Right hindlimb (tissue), 1 donor: ENCODE measurements around the gene ANTXR1.

Experiments used
- DNase-seq: peaks from one replicate; pipeline ENCODE4 v3.0.0-alpha.2; 2018

ANTXR1 gene

DNA sequence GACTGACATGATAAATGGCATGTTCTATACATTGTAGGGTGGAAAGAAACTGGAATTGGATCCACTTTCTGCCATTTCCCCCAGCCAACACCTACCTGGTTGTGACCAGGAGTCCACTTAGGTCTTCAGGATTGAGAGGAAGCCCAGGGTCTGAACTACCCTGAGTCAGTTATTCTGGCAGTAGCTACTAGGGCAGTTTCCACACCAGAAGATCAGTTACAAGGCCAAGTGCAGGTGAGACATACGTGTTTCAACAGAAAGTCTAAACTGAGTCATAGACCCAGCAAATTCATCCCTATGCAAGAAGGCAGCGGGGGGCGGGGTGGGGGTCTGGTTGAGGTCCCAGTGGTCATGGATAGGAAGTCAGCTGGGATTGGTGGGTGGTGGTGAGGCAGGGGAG lies 21.9 kb downstream of the ANTXR1 start:
- DNase-seq, result no peak

DNA sequence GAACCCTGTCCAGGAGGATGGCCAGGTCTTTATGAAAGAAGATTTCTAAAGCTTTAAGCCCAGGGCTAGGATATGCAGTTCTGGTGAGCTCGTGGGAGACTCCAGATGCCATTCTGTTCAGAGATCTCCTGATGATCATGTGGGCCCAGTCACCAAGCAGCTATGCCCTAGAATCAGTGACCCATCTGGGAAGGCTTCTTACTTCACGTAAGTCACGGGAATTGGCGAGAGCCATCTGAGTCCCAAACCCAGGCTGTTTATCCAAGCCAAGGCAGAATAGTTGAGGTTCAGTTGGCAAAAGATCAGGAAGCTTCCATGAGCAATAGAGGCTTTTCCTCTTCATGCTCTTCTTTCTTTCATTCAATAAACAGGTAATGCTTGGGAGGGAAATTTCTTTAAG lies 23.9 kb downstream of the ANTXR1 start:
- DNase-seq, result no peak

DNA sequence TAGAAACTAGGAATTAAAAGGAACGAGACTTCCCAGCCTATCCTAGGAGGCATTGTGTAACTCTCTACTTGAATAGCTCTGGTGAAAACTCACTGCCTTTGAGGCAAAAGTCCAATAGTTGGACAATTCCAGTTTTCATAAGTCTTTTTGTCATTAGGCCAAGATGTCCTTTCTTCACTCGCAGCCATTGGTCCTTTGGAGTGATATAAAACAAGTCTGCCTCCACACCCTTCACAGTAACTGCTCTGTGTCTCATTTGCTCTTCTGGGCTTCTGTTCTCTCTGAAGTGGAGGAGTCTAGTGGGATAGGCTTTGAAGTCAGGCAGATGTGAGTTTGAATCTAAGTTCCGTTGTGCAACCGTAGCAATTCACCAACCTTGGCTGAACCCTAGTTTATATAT lies 28.2 kb downstream of the ANTXR1 start:
- no peak for DNase-seq

DNA sequence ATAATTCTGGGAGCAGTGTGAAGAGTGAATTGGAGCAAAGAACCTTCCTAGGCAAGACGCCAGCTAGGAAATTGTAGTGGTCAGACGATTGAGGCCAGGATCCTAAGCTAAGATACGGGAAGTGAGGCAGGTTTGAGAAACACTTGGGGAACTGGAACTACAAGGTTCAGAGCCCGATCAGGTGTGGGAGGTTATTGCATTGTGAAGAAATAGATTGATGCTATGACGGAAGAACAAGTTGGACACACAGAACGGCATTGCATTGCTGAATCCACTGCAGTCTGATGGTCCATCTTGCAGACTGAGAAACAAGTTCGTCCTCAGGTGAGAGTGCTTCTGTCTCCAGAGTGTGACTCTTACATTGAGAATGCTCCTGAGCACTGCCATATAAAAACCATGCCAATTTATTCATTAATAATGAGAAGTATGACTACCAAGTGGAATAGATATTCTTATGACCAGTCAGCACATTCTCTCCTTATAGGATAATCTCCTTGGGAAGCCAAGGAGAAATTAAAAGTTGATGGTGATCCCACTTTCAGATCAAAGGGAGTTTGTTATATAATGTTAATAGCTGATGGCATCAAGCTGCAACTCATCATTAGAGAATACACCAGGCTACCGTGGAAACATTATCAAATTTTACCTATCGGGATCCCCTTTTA lies 30.9 kb downstream of the ANTXR1 start:
- DNase-seq, result no peak

DNA sequence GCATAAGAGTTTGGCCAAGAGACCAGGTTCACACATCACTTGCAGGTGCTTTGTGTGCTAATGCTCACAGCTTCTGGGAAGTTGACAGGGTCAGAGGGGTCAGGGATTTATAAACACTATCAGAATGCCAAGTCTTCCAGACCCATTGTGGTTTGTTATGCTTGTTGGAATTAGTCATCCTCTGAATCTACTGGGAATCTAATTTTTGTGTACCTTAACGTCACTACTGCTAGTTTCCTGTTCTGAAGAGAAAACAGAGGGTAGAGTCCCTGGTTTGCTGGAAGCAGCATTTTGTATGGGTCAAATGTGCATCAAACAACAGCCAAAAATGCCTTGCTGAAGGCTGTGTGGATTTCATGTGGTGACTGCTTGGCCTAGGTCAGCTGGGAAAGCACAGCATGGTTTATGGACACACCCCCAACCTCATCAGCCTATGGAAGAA lies 33.3 kb downstream of the ANTXR1 start:
- DNase-seq, result no peak

DNA sequence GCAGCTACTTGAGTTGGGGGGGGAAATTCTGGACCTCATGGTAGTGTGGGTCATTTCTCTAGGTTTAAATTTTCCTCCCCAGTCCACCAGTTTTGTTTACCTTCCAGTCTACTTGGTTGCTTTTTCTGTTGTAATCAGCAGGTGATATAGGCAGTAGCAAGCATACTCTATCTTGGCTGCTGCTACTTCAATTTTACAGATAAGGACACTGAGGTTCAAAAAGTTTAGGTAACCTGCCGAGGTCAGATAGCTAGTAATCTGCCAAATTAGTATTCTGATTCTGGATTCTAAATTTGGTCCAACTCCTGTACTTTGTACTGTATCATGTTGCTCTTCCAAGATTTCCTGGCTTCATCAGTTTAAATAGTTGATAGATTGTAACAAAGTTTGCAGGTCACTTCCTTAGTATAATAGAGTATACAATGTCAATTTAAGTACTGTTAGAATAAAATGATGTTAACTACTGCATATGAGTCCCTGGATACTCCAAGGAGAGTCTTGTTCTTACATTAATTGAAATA lies 34.7 kb downstream of the ANTXR1 start:
- DNase-seq, result no peak

DNA sequence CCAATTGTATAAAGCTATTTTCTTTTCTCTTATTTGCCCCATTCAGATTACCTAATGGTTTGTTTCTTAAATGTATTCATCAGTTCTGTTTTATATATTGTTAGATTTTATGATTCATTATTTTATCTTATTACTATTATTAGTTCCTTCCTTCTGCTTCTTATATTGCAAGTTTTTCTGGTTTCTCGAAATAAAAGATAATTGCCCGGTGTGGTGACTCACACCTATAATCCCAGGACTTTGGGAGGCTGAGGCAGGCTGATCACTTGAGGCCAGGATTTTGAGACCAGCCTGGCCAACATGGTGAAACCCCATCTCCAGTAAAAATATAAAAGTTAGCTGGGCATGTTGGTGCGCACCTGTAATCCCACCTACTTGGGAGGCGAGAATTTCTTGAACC lies 37.8 kb downstream of the ANTXR1 start:
- no peak for DNase-seq

DNA sequence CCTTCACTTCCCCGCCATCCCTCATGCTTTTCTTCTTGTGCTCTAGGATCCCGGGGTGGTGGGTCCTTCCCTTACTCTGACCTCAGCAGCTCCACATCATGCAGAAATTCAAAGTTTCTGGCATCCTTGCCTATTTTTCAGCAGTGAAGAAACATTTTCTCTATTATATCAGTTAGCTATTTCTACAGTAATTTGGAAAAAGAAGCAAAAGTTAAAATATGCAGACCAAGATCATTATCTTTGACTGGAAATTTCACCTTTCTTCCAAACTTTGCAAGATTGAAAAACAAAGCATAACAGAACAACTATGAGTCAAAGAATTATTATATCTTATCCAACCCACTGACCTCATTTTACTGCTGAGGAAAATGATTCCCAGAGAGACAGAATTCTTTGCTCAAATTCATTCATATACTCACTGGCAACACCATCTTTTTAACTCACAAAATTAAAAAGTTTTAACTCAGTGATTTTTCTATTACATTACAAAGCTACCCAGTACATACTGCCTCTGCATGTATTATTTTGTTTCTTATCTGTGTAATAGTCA lies 40.5 kb downstream of the ANTXR1 start:
- no peak for DNase-seq

DNA sequence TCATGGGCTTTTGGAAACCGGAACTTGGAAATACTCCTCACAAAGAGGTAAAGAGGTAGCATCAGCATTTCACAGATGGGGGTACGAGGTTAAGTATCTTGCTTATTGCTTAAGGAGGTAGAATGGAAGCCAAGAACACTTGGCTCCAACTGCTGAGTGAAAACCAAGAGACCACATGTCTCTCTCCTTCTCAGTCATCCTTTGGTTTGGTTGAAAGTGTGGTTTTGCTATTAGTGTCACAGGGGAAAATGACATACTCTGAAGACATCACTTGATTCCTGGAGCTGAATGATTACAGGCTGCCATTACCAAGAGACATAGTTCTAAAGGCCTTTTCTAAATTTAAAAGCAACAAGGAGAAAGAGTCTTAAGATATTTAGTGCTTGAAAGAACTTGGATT lies 41.5 kb downstream of the ANTXR1 start:
- DNase-seq, result no peak

DNA sequence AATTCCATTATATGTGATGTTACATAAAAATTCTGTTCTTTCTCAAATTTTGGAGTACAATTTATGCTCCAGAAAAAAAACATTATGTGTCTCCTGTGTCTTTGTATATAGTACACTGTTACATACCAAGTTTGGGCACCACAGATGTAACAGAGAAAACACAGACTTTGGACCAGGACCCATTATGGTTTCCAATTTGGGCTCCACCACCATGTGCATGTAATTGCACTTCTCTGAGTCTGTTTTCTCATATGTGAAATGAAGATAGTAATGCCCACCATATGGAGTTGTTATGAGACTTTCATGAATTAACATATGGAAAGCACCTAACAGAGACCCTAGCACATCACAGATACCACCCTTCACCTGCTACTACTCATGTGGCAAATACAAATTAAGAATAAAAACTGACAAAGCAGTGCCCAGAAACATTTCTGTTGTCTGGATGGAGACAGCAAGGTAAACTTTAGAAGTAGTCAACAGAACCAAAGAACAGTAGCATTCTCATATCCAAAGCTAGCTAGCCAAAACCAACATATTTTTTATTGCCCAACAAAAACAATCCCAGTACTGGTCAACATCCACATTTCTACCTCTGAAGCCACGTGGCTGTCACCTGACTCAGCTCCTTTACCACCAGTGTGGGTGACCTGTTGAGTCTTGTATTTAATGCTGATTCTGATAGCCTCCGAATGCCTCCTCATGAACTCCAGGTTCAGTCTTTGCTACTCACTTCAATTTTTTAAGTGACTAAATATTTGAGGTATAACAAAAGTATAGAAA lies 42.9 kb downstream of the ANTXR1 start:
- no peak for DNase-seq

DNA sequence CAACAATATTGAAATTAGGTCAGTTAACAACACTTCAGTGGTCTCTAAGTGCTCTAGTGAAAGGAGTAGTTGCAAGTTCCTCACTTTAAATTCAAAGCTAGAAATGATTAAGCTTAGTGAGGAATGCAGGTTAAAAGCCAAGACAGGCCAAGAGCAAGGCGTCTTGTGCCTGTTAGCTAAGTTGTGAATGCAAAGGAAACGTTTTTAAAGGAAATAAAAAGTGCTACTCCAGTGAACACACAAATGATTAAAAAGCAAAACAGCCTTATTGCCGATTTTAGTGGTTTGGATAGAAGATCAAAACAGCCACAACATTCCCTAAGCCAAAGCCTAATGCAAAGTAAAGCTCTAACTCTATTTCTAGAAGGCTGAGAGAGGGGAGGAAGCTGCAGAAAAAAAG lies 44.7 kb downstream of the ANTXR1 start:
- no peak for DNase-seq

DNA sequence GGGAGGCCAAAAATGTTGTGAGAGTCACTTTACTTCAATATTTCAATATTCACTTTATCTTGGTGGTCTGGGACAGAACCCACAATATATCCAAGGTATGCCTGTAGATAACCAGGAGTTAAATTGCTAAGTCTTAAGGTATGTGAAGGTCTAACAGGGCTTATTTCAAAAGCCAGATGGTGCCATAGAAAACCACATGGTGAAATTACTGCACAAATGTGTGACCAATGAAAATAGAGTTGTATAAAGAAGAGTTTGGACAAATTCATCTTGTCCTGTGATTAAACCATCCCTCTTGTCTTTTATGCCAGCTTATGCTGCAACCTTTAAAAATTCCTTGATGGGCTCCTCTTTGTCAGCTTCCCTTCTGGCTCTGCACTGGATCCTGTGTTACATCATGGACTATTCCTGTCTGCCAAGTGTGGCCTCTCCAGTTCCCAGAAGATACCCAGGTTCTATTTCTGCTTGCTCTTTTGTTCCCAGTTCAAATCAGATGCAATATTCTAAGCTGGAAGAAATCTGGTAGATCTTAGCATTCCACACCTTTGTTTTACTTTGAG lies 46.8 kb downstream of the ANTXR1 start:
- DNase-seq, result no peak

DNA sequence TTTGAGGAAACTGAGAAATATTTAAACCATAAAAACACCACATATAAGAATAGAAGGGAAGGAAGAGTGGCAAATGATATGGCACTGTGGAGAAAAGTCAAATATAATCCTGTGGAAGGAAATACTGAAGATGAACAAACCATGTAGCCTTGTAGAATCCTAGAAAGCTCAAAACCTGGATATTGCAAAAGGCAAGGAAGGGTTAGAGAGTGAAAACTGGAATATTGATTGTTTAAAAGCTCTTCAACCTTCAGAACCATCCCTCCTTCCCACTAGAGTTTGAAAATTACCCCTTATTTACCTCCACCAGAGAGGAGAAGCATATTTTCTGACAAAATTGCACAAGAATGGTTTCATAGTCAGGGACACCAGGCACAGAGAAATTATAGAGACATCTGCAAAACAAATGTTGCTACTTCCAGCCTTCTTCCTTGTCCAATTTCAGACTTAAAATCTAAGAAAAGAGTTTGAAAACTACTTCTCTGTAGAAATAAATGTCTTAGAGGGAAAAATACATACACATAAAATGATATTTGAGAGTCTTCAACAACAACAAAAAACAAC lies 48.0 kb downstream of the ANTXR1 start:
- DNase-seq, result no peak

DNA sequence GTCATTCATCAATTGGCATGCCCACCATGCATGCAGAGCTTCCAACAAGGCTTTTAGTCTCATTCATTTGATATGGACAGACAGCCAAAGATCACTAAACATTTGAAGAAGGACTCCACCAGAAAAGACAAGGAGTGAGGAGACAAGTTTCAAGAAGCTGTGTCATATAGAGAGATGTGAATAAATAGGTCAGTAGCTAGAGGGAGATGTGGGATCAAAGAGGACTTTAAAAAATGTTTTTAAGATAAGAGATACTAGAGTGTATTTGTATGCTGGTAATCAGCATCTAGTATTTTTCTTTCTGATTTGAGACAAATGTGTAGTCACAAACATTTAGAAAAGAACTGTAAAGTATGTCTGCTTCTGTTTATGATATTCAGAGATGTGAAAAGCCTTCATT lies 48.5 kb downstream of the ANTXR1 start:
- DNase-seq, result no peak

DNA sequence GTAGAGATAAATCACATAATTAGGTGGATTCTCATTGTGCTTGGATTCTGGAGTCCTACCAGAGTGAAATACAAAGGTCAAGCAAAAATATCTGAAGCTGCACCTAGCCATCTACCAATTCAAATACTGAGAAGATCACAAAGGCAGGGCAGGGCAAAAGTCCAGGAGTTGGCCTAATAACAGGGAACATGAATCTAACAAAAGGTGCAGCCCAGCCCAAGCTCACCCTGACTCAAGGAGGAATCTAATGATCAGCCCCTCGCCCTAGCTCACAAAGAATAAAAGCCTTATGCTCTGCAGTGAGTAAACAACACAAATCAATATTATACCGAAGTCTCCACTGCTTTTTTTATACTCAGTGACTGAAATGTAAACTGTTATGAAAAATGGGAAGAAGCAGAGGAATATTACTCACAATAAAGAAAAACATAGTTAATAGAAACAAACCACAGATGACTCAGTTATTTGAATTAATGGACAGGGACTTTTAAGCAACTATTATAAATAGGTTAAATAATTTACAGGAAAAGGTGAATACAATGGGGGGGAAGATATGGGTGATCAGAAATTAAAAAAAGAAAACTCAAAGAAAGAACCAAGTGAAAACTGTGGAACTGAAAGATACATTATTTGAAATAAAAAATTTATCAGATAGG lies 49.5 kb downstream of the ANTXR1 start:
- DNase-seq, result no peak

DNA sequence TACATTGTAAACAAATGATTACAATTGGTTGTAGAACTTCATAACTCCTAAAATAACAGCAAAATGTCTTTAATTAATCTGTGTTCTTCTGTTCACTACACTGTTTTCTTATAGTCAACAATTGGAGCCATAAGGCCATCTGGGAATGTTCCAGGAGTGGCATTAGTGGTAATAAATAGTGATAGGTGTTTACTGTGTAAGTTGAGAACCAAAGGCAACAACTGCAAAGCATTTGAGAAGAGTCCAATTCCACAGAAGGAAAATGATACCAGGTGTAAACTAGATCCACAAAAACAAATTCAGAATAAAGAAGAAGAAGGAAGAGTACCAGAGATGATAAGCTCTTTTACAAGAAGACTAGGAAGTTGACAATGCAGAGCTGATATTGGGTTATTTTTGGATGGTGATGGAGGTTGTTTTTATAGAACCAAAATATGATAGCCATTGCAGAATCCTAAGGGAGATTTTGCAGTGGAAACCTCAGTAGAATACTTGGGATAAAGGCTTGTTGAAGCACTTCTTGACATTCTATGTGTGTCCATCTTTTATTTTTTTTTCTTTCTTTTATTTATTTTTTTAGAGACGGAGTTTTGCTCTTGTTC lies 52.9 kb downstream of the ANTXR1 start:
- no peak for DNase-seq

DNA sequence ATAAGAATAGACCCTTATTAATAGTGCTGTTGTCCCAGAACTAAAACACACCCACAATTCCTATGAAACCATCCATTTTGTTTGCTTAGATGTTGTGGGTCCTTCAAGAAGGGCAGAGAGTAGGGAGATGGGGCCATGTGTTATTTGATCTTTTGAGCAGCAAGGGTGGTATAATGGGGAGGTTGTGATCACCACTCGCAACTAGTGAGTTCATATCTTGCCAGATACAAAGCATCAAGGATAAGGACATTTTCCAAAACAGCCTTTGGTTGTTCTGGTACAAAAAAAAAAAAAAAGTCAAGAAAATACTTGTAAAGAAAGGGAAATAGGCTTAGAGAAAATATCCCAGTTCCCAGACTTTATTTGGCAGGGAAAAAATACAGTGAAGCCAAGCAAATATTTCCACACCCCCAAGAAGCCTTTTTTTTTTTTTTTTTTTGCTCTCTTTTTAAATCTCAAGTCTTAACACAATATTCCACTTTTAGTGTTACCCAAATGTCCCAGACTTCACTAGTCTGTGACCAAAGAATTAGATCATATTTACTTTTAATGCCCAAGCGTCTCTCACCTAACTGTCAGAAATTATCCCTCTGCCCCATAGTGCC lies 54.1 kb downstream of the ANTXR1 start:
- DNase-seq, result no peak

DNA sequence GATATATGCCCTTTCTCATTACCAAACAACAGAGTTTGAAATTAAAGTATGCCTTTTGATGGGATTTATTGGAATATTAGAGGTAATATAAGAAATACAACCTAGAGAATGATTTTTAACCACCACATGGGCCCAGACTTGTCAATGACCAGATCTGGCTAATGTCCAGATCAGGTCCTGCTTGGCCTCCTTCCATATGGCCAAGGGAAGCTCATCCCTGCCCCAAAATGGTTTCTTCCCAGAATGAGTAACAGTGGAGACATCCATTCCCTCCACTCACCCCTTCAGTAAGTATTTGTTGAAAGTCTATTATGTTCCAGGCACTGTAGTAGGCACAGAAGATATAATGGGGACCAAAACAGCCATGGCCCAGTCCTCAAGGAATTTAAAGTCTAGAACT lies 54.9 kb downstream of the ANTXR1 start:
- DNase-seq, result no peak

DNA sequence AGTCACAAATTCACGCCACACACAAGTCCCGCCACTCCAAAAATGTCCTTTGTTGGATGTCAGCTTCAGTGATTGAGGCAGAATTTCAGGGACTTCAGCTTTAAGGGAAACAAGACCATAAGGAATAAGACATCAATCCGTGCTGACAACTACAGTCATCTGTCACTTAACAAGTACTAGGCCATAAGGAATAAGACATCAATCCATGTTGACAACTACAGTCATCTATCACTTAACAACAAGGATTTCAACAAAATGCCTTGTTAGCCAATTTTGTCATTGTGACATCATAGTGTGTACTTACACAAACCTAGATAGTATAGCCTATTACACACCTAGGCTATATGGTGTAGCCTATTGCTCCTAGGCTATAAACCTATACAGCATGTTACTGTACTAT lies 58.0 kb downstream of the ANTXR1 start:
- DNase-seq, result no peak

DNA sequence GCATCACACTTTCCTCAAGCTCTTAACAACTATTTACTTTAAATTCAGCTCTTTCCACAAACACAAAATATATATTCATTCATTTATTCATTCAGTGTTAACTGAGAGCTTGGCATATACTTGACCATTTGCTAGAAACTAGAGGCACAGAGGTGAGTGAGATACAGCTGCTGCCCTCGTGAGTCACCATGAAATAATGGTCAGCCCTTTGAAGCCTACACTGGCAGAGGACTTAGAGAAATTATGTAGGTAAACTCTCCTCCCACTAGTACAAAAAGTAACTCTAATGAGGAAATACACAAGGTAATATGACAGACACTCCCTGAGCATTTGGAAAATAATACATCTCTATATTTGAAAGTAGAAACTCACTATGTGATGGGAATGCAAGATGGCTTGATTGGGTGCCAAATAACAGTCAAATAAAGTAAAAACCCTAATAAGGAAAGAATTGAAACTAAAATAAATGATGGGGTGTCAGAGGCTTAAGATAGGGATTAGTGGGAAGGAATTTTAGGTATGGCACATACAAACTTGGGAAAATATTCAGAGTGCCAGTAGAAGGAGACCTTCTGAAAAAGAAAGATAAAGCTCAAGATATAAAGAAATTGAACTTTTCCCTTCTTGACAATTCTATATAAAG lies 61.1 kb downstream of the ANTXR1 start:
- no peak for DNase-seq

DNA sequence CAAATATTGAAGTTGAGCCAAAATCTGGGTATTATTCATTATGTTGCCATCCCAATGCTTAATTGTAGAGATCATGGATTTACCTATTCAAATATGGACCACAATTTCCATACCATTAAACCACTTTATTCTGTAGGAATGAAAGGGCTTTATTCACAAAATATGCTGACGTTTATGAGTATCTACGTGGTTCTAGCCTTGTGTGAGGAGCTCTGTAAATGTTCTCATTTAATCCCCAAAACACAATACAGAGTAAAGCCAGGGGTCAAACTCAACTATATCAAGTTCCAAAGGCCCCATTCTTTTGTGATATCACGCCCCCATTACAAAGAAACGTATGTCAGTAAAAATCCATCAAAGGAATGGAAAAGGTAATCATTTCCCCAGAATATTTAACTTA lies 61.9 kb downstream of the ANTXR1 start:
- DNase-seq, result no peak

DNA sequence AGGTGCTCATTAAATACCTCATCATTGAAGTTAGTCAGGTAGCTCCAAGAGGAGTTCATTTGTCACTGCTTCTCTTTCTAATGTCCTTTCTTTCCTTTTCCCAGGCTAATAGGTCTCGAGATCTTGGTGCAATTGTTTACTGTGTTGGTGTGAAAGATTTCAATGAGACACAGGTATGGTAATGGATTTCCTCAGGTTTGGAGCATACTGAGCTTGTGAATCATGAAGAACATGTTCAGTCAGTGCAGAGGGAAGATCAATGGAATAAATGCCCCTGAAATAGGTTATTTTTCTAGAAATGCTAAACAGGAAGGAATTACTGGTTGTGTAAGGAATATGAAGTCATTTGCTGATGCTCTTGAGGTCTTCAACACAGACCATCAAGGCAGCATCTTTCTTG lies 62.5 kb downstream of the ANTXR1 start:
- DNase-seq, result no peak
